HG03520 (cell line): ENCODE results near the gene GLE1.

Experiments used
- ATAC-seq: cut with Tn5 transposase; IDR thresholded peaks from one replicate; pipeline ENCODE4 v1.9.1; 2021; ENCODE audit warnings: mild to moderate bottlenecking, moderate library complexity; ENCODE audit not compliant: unreplicated experiment

Gene GLE1, protein sequence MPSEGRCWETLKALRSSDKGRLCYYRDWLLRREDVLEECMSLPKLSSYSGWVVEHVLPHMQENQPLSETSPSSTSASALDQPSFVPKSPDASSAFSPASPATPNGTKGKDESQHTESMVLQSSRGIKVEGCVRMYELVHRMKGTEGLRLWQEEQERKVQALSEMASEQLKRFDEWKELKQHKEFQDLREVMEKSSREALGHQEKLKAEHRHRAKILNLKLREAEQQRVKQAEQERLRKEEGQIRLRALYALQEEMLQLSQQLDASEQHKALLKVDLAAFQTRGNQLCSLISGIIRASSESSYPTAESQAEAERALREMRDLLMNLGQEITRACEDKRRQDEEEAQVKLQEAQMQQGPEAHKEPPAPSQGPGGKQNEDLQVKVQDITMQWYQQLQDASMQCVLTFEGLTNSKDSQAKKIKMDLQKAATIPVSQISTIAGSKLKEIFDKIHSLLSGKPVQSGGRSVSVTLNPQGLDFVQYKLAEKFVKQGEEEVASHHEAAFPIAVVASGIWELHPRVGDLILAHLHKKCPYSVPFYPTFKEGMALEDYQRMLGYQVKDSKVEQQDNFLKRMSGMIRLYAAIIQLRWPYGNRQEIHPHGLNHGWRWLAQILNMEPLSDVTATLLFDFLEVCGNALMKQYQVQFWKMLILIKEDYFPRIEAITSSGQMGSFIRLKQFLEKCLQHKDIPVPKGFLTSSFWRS

DNA sequence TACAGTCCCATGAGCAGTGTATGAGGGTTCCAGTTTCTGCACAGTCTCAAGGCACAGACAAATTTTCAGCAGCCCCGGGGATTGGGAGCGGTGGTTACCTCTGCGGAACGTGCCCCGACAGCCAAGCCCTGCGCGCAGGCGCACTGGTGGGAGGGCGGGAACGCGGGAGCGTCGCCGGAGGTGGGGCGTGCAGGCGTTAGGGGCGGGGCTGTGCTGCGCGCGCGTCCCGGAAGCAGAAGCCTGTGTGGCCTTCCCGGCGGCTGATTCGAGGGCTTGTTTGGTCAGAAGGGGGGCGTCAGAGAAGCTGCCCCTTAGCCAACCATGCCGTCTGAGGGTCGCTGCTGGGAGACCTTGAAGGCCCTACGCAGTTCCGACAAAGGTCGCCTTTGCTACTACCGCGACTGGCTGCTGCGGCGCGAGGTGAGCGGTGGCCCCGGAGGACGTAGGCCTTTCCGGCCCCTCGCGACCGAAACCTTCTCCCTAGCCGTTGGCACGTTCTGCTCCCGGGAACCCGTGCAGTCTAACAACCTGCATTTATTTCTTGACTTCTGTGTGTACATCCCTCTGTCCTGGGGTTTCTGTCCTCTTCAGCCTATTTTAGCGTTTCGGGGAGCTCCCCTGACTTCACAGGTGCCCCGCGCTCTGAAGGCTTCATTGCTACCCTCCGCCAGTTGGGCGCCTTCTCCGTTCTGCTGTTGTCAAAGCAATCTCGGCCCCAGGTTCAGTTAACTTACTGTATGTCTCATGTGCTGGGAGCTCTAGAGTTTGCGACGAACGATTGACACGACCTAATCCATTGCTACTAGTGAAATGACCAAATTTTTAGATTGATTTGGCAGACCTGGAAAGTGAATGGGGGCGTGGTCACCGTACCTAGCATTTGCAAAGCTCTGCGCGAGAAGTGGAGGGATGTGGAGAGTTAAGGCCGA is at the start of gene GLE1:
TSS of gene GLE1 (plus strand) at position 235 of the 929 bp plus-strand sequence. CDS start at position 322, 87 bp downstream.
- peak; percentile 72 for ATAC-seq

DNA sequence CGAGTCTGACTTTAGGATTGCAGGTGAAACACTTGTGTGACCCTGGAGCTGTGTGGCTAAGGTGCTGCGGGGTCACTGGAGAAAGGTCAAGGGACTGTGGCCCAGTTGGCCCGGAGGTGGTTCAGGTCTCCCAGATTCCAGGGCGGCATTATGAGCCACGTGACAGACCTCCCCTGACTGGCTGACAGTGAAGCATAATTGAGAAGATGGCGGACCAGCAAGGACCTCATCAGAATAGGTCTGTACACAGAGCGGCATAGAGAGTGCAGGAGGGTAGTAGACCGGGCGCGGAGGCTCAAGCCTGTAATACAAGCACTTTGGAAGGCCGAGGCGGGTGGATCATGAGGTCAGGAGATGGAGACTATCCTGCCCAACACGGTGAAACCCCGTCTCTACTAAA is 49.5 kb upstream of the GLE1 start:
- no peak for ATAC-seq

- peak; percentile 86 for ATAC-seq
Measured at GRCh38 chr9:128455849-128456612, 48.5 kb upstream of the GLE1 start, which contains the start of gene ODF2. ODF2 (plus strand) TSS chr9:128456006; CDS start chr9:128456092, 86 bp downstream.

DNA sequence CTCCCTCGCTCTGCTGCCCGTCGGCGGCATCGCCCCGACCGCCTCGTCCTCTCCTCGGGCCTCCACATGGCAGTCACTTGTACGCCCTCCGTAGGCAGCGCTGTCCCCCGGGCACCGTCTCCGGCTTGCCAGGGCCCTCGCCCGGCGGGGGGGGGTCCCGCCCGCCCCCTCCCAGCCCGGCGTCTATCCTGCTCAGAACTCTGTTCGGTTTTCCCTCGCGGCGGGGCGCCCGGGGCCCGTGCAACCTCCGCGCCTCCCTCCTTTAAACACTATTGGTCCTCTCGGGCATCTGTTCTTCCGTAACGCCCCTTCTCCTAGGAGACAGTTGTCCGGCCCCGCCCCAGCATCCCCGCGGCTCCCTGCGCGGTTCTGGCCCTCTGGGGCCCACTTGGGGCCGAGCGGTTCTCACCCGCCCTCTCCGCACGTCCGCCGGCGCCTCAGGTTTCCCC is 47.9 kb upstream of the GLE1 start:
- ATAC-seq, result peak; percentile 30

- no peak for ATAC-seq
Measured at GRCh38 chr9:128457207-128457606, 47.3 kb upstream of the GLE1 start.

DNA sequence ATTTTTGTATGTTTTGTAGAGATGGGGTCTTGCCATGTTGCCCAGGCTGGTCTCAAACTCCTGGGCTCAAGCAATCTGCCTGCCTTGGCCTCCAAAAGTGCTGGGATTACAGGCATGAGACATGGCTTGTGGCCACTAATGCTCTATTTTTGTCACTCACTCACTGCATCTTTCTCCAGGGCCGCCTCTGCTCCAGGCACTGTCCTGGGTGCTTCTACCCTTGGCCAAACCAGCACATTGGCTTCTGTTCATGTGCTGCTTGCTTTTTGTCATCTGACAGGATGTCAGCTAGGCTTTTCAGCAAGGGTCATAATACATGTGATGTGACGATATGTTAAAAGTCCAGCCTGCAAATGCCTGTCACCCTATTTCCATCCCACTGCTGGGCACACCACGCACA is 45.5 kb upstream of the GLE1 start:
- no peak for ATAC-seq

DNA sequence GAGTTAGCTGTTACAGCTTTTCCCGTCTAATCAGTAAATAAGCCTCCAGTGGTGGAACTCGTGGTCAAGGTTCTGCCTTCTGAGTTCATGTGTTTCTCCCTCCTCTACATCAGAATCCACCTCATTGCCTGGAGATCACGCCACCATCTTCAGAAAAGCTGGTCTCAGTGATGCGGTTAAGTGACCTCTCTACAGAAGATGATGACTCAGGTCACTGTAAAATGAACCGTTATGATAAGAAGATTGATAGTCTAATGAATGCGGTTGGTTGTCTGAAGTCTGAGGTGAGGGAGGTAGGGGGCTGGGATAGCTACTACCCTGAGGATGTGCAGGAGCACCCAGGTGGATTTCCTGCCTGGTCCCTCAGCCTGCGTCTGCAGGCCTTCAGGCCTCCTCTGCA is 35.4 kb upstream of the GLE1 start:
- no peak for ATAC-seq

GRCh38 chr9:128470560-128470959 is 34.0 kb upstream of the GLE1 start:
- ATAC-seq, result no peak

GRCh38 chr9:128473104-128473503 is 31.4 kb upstream of the GLE1 start:
- ATAC-seq, result no peak

GRCh38 chr9:128475867-128476266 is 28.7 kb upstream of the GLE1 start:
- ATAC-seq, result no peak

GRCh38 chr9:128479262-128479661 is 25.3 kb upstream of the GLE1 start:
- no peak for ATAC-seq

- ATAC-seq, result no peak
Measured at GRCh38 chr9:128481561-128481960, 23.0 kb upstream of the GLE1 start.

DNA sequence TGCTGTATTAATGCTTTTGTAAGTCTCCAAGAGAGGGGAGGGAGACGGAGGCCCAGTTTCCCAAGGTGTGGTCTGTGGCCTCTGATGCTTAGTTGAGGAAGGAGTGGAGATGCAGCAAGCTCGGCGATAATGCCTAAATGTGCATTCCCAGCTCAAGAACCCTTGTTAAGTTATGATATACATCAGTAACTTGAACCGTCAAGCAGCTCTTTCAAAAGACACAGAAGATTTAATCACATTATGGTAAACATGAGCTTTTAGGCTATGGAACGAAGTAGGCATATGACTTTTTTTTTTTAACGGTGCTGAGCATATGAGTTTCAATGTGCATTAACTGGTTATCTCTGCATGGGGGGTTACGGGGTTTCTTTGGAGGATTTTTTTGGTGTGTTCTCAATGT is 22.3 kb upstream of the GLE1 start:
- ATAC-seq, result no peak

- ATAC-seq, result no peak
Measured at GRCh38 chr9:128484686-128485413, 19.7 kb upstream of the GLE1 start.

- no peak for ATAC-seq
Measured at GRCh38 chr9:128485414-128485855, 19.1 kb upstream of the GLE1 start.

GRCh38 chr9:128486201-128486600 is 18.3 kb upstream of the GLE1 start:
- no peak for ATAC-seq

- no peak for ATAC-seq
Measured at GRCh38 chr9:128493424-128493823, 11.1 kb upstream of the GLE1 start.

GRCh38 chr9:128494108-128494745 is 10.3 kb upstream of the GLE1 start:
- no peak for ATAC-seq

GRCh38 chr9:128494746-128495129 is 9.8 kb upstream of the GLE1 start:
- no peak for ATAC-seq
